HUDEP-2 (cell line): Measurements from ENCODE around the gene MEGF11.

Experiments
- DNase-seq, 76 experiments: peaks; one replicate each; lab custom pipeline; 2025; ENCODE audit not compliant: unreplicated experiment in 76 of 76; lab: John Stamatoyannopoulos, UW

MEGF11 gene

DNA sequence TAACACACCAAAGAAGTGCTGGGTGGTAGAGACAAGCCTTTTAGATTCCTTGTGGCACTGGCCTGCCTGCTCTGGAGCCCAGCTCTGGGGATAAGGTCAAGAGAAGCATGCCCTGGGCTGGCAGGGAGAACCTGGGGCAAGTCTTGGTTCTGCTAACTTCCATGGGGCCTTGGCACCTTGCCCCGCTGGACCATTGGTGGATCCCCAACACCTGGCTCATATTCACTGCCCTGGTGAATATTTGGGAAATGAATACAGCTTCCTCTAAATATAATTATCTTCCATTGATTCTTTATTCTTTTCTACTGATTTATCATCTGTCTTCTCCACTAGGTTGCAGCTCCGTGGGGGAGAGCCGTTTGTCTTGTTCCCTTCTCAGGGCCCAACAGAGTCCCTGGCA is 294.7 kb downstream of the MEGF11 start:
- no peak for DNase-seq

DNA sequence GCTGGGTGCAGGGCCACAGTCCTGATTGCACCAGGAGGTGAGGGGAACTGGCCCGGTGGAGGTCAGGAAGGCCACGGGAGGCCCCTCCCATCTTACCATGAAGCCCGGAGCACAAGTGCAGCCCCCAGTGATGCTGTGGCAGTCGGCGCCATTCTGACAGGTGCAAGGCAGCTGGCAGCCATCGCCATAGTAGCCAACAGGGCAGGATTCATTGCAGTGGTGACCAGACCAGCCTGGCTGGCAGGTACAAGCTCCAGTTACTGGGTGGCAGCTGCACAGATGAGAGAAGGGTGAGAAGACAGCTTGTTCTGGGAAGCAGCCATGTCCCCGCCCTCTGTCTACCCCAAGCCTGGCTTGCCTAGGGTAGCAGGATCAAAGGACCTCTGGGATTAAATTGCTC is 296.1 kb downstream of the MEGF11 start:
- DNase-seq = no peak

DNA sequence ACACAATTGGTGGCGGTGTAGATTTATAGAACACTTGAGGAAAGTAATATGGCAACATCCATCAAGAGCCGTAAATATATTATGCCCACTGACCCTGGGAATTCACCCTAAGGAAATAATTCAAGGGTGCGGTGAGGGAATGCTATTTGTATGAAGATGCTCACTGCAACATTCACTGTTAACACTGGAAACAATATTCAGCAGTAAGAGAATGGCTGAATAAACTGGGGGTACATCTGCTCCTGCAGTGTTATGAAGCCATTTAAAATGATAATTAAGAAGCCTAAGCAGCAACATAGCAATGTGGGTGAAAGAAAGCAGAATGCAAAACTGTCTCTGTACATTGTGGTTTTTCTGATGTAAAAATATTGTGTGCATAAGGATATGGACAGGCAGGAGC is 296.7 kb downstream of the MEGF11 start:
- no peak for DNase-seq

DNA sequence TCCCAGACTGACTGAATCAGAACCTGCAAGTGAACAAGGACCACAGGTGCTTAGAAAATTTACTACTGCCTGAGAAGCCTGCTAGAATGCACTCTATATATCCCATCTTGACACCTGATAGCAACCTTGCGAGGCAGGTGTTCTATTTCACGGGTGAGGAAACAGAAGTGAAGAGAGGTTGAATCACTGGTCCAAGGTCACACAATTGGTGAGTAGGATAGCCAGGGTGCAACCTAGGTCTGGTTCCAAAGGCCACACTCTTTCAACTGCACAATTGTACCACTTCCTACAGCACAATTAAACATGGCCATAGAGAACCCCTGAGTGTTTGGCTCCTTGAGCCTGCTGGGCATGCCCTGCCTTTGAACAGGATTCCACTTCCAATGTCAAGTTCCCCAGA is 297.2 kb downstream of the MEGF11 start:
- DNase-seq = no peak

DNA sequence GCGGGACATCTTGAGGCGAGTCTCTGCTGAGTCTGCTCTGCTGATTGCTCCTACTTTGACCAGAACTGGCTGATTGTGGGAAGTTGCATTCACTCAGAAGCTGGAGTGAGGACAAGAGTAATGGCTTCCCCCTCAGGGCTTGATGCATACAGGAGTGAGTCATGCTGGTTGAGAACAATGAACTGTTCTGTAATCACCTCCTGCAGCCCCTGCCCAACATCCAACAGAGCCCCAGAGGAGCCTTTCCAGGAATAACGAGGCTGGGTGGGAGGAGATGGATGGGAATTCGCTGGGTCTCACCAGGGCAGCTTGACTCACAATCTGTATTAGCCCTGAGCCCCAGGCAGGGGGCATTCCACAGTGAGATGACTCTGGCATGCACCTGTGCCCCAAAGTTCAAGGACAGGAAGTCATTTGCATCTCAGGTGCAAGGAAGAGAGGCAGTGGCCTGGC is 299.2 kb downstream of the MEGF11 start:
- no peak for DNase-seq

DNA sequence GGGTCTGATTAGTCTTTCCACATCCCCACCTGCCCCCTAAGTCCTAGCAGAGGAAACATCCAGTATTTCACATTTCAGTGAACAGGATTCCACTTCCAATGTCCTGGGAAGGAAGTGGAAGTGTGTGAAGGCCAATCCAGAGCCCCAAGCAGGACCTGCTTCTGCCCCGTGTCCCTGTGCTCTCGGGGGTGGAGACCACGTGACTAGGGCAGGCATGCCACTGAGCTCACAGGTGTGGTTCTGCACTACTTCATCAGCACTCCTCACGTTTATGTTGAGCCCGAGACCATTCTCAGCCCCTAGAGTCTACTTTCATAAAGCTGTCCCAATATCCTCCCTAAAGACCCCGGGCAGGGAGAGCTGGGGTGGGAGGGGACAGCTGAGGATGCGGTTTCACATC is 299.9 kb downstream of the MEGF11 start:
- DNase-seq = no peak

DNA sequence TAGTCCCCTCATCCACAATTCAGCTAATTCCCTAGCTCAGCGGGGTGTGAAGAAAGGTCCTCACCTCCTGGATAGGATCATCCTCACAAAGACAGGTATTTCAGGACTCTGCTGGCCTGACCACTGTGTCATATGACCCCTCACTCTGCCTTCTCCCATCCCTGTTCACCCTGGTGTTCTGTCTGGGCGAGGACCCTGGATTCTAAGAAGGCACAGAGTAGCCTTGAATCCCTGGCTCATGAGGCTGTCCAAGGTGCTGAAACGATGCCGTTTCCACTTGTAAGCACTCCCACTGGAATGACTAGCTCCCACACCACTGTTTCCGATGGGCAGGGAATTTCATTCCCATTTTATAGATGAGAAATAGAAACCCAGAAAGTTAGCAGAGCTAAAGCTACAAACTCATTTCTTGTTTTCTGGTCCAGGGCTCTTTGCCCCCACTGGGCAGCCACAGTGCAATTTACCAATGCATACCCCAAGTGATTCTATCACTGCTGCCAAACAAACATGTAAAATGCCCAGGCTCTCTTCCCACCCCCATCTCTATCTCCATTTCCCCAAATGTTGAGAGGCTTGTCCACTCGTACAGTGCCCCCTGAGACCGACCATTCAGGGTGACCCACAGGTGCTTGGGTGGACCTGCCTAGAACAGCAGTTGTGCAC is 301.0 kb downstream of the MEGF11 start:
- peak in 13 of 76 experiments; percentile 1 to 27 (median 6) for DNase-seq

DNA sequence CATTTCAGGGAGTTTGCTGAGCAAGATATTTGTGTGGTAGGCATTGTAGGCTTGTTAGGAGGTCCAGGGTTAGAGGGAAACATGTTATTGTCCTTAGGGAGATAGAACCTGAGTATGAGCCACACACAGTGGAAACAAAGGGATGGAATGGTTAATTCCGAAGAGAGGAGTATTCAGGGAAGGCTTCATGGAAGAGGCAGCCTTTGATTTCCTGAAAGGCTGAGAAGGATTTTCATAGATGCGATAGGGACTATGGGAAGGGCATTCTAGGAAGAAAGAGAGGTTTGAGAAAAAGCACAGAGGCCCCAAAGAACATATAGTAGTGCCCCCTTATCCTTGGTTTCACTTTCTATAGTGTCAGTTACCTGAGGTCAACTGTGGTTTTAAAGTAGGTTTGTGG is 302.5 kb downstream of the MEGF11 start:
- DNase-seq = no peak

DNA sequence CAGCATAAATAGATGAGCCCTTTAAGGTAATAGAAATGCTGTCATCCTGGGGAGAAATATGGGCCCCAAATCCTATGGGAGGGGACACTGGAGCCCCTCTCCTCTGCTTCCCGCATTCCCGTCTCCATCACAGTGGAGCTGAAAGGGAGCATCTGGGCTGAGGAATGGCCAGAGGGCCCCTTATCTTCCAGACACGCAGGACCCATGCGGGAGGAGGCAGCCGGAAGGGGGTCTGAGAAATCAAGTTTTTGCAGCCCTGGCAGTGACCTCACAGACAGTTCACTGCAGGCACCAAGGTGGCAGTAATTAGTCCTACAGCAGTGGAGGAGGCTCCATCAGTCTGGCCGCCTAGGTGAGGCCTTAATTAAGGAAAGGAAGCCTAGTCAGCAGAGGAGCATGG is 304.1 kb downstream of the MEGF11 start:
- no peak for DNase-seq

DNA sequence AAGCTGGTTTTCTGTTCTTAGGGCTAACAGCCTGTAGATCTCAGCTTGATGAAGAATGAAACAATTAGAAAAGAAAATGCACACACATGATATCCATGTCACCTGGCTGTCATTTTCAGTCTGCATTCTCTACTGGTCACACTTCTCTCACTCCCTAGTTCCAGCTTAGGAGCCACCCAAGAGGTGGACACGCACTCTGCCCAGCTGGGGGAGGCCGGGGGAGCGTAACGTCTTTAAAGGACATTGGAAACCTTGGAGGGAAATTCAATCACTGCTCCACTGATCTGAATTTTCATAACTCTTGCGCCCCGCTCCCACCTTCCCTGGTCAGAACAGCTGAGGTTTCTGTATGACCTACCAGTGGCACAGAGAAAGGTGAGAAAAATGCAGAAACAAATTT is 304.5 kb downstream of the MEGF11 start:
- DNase-seq = no peak

DNA sequence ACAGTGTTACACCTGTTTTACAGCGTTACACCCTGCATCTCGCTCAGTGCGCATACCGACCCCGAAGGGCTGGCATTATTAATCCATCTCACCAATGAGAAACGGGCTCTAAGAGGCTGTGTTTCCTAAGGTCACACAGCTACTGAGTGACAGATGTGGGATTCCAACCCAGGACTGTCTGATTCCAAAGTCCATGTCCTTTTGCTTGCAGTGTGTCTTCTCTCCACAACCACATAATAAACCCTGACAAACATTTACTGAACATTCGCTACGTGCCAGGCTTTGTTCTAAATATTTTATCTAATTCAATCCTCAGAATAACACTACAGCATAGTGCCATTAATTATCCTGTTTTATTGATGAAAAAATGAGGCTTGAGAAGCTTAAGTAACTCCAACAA is 305.2 kb downstream of the MEGF11 start:
- DNase-seq = no peak

DNA sequence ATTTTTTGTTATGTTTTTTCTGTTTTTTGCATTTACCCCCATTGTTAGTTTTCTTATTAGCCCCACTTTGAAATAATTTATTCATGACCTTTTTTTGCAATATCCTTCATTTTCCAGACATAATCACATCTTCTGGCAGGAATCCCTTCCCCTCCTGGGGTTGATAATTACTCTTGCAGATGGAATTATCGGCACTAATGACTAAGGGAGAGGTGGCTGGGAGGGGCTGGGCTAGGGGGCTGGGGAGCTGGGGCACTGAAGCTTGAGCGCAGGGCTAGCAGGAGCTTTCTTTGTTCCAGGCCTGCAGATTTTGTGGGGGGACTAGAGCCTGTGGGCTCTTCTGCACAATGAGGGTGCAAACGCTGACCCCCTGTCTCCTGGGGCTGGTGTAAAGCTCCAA is 306.5 kb downstream of the MEGF11 start:
- no peak for DNase-seq

DNA sequence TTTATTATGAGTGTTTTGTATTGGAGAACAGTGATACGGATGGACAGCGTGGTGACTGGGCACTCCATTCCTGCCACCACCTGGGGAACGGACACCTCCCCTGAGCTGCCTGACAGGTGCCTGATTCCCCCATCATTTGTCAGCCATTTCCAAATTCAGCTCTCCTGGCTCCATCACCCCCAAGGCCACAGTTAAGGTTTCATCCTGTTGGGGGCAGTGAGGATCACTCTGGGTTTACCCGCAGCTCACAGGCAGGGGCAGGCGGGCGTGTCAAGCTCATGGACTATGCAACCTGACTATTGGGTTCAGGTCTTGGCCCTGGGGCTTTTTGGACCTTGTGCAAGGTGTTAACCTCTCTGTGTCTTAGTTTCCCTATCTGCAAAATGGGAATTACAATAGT is 307.9 kb downstream of the MEGF11 start:
- DNase-seq = peak in 11 of 76 experiments; percentile 2 to 27 (median 10)

DNA sequence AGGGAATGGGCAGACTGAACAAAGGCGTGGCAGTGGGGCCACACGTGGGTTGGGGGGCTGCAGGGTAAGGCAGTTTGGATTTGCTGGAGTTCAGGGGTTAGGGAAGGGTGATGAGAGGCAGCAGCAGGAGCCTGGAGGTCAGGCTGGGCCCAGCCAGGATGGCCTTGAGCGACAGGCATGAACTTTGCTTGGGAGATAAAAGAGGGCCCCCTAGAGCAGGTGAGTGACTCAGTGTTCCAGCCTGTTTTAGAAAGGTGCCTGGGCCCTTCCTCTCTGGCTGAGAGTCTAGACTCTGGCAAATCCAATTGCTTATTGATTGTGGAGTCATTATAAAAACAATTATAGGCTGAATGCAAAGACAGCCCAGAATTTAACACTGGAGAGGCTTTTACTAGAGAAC is 309.1 kb downstream of the MEGF11 start:
- DNase-seq = no peak

DNA sequence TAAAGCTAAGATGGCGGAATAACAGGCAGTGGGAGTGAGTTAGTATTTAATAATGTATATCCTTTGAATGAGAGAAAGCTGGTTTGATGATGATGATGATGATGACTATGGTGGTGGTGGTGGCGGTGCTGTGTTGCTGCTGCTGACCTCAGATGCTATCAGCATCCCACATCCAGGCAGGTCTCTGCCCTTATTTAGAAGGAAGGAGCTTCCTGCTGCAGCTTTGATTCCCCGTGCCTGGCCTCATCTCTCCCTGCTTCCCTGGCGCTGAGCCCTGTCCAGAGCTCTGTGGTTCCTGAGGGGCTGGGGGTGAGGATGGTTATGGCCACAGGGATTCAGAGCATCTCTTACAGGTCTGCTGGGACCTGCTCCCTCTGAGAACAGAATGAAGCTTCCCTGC is 311.1 kb downstream of the MEGF11 start:
- no peak for DNase-seq

DNA sequence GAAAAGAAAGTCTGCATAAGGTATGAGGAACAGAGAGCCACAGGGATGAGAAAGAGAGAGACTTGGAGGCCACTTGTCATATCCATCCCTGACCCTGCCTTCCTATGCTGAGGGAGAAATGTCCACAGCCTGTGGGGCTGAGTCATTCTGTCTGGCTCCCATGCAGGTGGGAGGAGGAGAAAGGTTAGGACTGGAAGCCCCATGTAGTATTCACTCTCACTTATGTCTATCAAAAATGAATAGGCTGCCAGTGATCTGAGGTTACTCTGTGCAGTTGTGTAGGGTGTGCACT is 313.0 kb downstream of the MEGF11 start:
- no peak for DNase-seq

DNA sequence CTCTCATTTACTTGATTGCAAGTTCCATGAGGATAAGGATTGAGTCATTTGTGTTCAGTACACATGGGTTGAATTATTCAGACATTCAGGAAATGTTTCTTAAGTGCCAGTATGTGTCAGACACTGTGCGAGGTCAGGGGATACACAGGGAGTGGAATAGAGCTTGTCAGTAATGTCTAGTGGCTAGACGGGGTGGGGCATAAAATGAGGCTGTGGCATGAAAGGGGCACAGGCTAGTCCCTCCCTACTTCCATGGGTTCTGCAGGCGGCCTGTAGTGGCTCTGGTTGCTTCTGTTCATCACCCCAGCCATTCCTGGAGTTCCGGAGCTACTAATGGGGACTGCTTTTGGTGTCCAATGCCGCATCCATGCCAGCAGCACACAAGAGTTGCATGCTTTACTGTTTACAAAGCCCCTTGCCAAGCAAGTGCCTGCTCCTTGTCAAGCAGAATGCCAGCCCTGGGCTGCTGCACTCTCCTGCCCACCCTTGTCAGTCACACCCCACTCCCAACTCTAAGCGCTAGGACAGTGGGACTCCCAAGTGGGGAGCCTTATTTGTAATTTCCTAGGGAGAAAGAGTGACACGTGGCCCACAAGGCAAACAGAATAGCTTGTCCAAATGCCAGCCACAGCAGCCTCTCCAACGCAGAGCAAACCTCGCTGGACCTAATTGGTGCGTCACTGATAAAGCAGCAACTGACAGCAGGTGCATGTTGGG is 313.5 kb downstream of the MEGF11 start:
- DNase-seq = no peak

DNA sequence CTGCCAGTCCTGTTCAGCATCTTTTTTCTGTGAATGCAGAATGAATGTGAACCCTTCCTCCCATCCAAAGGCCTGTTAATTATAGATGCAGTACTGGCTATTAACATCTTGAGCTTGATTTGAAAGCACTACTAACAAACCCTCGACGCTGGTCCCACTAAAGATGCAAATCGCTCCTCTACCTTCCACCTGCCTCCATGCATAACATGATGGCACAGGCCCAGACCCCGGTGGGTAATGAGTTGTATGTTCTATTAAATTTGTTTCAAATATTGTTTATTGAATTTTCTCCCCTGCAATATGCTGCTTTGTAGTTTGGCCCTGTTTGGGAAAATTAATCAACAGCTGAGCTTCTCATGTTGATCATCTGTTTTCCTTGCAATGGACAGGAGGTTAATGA is 314.9 kb downstream of the MEGF11 start:
- DNase-seq = no peak

DNA sequence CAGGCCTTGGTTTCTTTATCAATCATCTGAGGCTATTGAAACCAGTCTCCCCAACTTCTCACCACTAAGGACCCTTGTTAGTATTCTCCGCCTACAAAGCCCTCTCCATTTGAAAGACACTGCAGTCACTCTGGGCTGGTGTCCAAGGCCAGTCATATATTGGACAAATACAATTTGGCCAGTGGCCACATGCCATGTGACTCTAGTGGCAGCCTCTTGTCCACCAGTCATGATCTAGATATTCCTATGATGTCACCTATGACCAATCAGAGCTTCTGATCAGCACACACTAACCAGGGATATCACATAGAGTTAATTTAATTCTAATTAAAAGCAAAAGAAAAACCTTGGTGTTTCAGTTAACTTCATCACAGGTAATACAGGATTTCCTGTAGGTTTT is 316.1 kb downstream of the MEGF11 start:
- DNase-seq = peak in 20 of 76 experiments; percentile 4 to 54 (median 18)

DNA sequence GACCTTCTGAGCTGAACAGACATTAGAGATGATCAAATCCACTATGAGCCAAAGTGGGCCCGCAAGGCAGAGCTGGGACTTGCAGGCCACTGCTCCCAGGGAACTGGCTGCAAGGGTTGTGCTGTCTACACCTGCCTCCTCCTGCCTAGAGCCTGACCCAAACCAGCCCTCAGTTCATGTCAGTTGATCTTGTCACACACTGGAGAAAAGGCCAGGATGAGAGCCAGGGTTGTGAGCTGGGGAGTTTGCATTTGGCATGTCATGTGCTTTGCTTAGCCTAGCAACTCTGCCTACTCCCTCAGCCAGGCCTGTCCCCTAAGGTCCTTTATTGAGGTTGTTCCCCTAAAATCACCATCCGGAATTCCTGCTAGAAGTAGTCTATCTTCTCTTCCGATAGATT is 316.5 kb downstream of the MEGF11 start:
- DNase-seq = no peak

DNA sequence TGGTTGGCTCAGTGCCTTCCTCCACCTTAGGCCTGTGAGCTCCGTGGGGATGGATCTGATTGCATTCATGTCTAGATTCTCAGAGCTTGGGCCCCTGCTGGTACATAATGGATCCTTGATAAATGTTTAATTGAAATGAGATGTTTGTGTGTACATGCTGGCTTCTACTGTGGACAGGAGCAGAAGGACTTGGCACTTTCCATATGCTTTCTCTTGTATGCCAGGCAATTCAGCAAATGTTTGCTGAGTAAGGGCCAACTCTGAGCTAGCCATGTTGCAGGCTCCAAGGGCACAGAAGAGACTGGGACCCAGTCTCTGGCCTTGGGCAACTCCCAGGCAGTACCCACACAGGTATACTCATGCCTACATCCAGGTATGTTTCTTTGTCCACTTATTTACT is 317.3 kb downstream of the MEGF11 start:
- DNase-seq = no peak

DNA sequence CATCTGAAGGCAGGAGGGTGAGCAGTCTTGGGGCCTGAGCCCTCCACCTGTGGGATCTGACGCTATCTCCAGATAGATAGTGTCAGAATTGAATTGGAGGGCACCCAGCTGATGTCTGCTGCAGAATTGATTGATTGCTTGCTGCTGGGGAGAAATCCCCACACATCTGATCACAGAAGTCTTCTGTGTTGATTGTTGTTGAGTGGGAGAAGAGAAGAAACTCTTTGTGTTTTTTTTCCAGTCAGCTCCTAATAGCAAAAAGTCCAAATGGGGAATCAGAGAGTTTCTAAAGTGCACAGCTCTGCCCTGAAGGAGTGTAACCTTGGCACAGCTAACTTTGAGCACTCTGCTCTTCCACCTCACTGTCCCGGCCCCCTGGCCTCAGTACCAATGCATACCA is 318.2 kb downstream of the MEGF11 start:
- no peak for DNase-seq

DNA sequence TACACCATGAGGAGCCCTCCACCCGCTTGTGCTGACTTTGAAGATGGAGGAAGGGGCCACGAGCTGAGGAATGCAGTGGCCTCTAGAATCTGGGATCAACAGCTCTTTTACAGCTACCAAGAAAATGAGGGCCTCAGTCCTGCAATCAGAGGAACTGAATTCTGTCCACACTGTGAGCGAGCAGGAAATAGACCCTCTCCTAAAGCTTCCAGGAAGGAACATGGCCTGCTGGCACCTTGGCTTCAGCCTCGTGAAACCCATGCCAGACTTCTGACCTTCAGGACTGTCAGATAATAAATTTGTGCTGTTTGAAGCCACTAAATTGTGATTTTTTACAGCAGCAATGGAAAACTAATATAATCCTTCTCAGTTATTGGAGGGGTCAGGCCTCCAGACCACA is 322.3 kb downstream of the MEGF11 start:
- no peak for DNase-seq
